GM18526 (cell line): ENCODE data around the gene MAK.

Source experiments
- POLR2A ChIP-seq: IDR thresholded peaks from 3 replicates; pipeline ENCODE4 v1.6.1; 2011; ENCODE audit not compliant: insufficient read length; ENCODE audit errors: extremely low read depth

Gene MAK

GRCh38 chr6:10720265-10720959 lies 117.9 kb downstream of the MAK start:
- TF ChIP-seq POLR2A = no peak

GRCh38 chr6:10719964-10720264 lies 118.4 kb downstream of the MAK start:
- no peak for TF ChIP-seq POLR2A

- TF ChIP-seq POLR2A = no peak
Measured at GRCh38 chr6:10719296-10719963, 118.9 kb downstream of the MAK start.

GRCh38 chr6:10713962-10714361 lies 124.4 kb downstream of the MAK start:
- no peak for TF ChIP-seq POLR2A
